H1 (cell line): ENCODE data around the gene SCN1B. TPM values are rescaled to one million over a fixed set of nuclear protein-coding genes. Genes with fewer than 3 reads are reported as not detected.

ENCODE experiments used
- CTCF ChIA-PET: fragments of 300-600 bp; sonication (Branson Sonifier 250); formaldehyde crosslinking; loops from one replicate; lab custom pipeline; 2021; ENCODE audit not compliant: partially characterized antibody; lab: Charles Lee
- POLR2A ChIA-PET: fragments of 300-600 bp; sonication (Branson Sonifier 250); formaldehyde crosslinking; loops from one replicate; lab custom pipeline; 2021; ENCODE audit warnings: inconsistent platforms; ENCODE audit not compliant: partially characterized antibody; lab: Charles Lee
- DNase-seq, 2 experiments: peaks; one replicate each; pipeline versions ENCODE4 v3.0.0 to v3.0.0-alpha.2; 2010 to 2022; ENCODE audit warnings: low spot score in 2 of 2, low read depth in 1 of 2, mixed read lengths in 1 of 2
- FAIRE-seq: peaks from 2 replicates; lab custom pipeline; 2011; peaks lifted over from hg19 to GRCh38; lab: Jason Lieb, UNC
- H2AFZ ChIP-seq: 2 replicates; pipeline ENCODE4 v1.8.1; 2012; ENCODE audit warnings: low read length, inconsistent platforms
- H2AK5ac ChIP-seq: 2 replicates; pipeline ENCODE4 v1.6.1; 2013; ENCODE audit warnings: low read depth, low read length
- H2BK120ac ChIP-seq: replicated peaks from 2 replicates; pipeline ENCODE3; 2013; ENCODE audit warnings: low read depth, low read length, inconsistent platforms
- H2BK12ac ChIP-seq: 2 replicates; pipeline ENCODE4 v1.6.1; 2013; ENCODE audit warnings: low read depth, low read length
- H2BK15ac ChIP-seq: 2 replicates; pipeline ENCODE4 v1.6.1; 2013; ENCODE audit warnings: low read length
- H2BK20ac ChIP-seq: 2 replicates; pipeline ENCODE4 v1.6.1; 2013; ENCODE audit warnings: low read length
- H2BK5ac ChIP-seq: 2 replicates; pipeline ENCODE4 v1.6.1; 2013; ENCODE audit warnings: low read depth, low read length
- H3K14ac ChIP-seq: 2 replicates; pipeline ENCODE4 v1.6.1; 2013; ENCODE audit warnings: inconsistent platforms; ENCODE audit not compliant: insufficient read length
- H3K18ac ChIP-seq: 2 replicates; pipeline ENCODE4 v1.6.1; 2013; ENCODE audit warnings: low read length; ENCODE audit errors: extremely low read depth
- H3K23ac ChIP-seq: 2 replicates; pipeline ENCODE4 v1.6.1; 2013; ENCODE audit warnings: inconsistent platforms; ENCODE audit not compliant: insufficient read length
- H3K23me2 ChIP-seq: 2 replicates; pipeline ENCODE4 v1.6.1; 2013; ENCODE audit warnings: low read depth, low read length
- H3K27ac ChIP-seq: 2 replicates; pipeline ENCODE4 v1.6.1; 2011; ENCODE audit warnings: low read depth, low read length, inconsistent platforms
- H3K27me3 ChIP-seq, 4 experiments: replicated peaks in 1 of 4; 1 replicate in 1 of 4; 2 replicates in 3 of 4; pipeline versions ENCODE4 v1.6.1 to v1.8.1; 2011 to 2013; ENCODE audit warnings: low read length in 3 of 4, mild to moderate bottlenecking in 3 of 4, inconsistent platforms in 2 of 4, mixed read lengths in 2 of 4, moderate library complexity in 1 of 4; ENCODE audit not compliant: control insufficient read depth in 3 of 4, insufficient read depth in 3 of 4; ENCODE audit errors: extremely low read depth in 1 of 4
- H3K36me3 ChIP-seq, 4 experiments: 2 replicates each; pipeline versions ENCODE4 v1.6.1 to v1.8.1; 2011 to 2013; ENCODE audit warnings: mild to moderate bottlenecking in 4 of 4, low read length in 3 of 4, moderate library complexity in 2 of 4, control low read depth in 1 of 4, inconsistent platforms in 1 of 4; ENCODE audit not compliant: insufficient read depth in 4 of 4, control insufficient read depth in 2 of 4
- H3K4ac ChIP-seq: replicated peaks from 2 replicates; pipeline ENCODE3; 2013; ENCODE audit warnings: low read length, low read depth, mixed read lengths, inconsistent platforms; ENCODE audit not compliant: insufficient read length
- H3K4me1 ChIP-seq, 4 experiments: replicated peaks in 1 of 4; 1 replicate in 1 of 4; 2 replicates in 3 of 4; pipeline versions ENCODE4 v1.6.1 to v1.8.1; 2011 to 2013; ENCODE audit warnings: low read length in 3 of 4, inconsistent platforms in 2 of 4, mixed read lengths in 1 of 4; ENCODE audit not compliant: insufficient read depth in 4 of 4, control insufficient read depth in 3 of 4
- H3K4me2 ChIP-seq, 2 experiments: 2 replicates each; pipeline versions ENCODE4 v1.6.1 to v1.8.1; 2011 to 2013; ENCODE audit warnings: low read depth in 2 of 2, low read length in 2 of 2, control low read depth in 1 of 2, inconsistent platforms in 1 of 2, mild to moderate bottlenecking in 1 of 2; ENCODE audit not compliant: insufficient read depth in 1 of 2
- H3K4me3 ChIP-seq, 4 experiments: fragments of 200-600, 300-600 bp in 1 of 4; sonication (generic), shearing (Covaris generic), sonication (Bioruptor Twin) in 1 of 4; 2 replicates each; pipeline versions ENCODE4 v1.5.1 to v1.8.1; 2011 to 2016; ENCODE audit warnings: low read length in 4 of 4, low read depth in 3 of 4, control low read depth in 2 of 4, inconsistent platforms in 2 of 4, mild to moderate bottlenecking in 2 of 4, mixed read lengths in 1 of 4, moderate library complexity in 1 of 4; ENCODE audit not compliant: insufficient read depth in 2 of 4; ENCODE audit errors: extremely low read depth in 1 of 4
- H3K56ac ChIP-seq: replicated peaks from 2 replicates; pipeline ENCODE3; 2013; ENCODE audit warnings: low read depth, mild to moderate bottlenecking, mixed read lengths, low read length, inconsistent platforms; ENCODE audit not compliant: insufficient read length
- H3K79me1 ChIP-seq: 2 replicates; pipeline ENCODE4 v1.6.1; 2013; ENCODE audit warnings: low read depth, low read length, control low read depth
- H3K79me2 ChIP-seq, 2 experiments: 2 replicates each; pipeline versions ENCODE4 v1.6.1 to v1.8.1; 2012 to 2013; ENCODE audit warnings: low read length in 2 of 2, mild to moderate bottlenecking in 2 of 2, inconsistent platforms in 1 of 2; ENCODE audit not compliant: insufficient read depth in 2 of 2, control insufficient read depth in 1 of 2
- H3K9ac ChIP-seq, 4 experiments: replicated peaks in 1 of 4; 1 replicate in 1 of 4; 2 replicates in 3 of 4; pipeline versions ENCODE4 v1.6.1 to v1.8.1; 2011 to 2013; ENCODE audit warnings: low read depth in 3 of 4, low read length in 3 of 4, control low read depth in 2 of 4, mild to moderate bottlenecking in 2 of 4, moderate library complexity in 2 of 4, inconsistent platforms in 1 of 4; ENCODE audit errors: extremely low read depth in 1 of 4
- H3K9me3 ChIP-seq, 2 experiments: 2 replicates each; pipeline versions ENCODE4 v1.6.1 to v1.8.1; 2012 to 2013; ENCODE audit warnings: mild to moderate bottlenecking in 2 of 2, moderate library complexity in 2 of 2, control low read depth in 1 of 2, inconsistent platforms in 1 of 2, low read depth in 1 of 2, low read length in 1 of 2, mixed read lengths in 1 of 2; ENCODE audit not compliant: insufficient read depth in 2 of 2
- H4K20me1 ChIP-seq, 2 experiments: replicated peaks in 1 of 2; 2 replicates each; pipeline versions ENCODE3 to v1.8.1; 2011 to 2013; ENCODE audit warnings: inconsistent platforms in 2 of 2, low read length in 2 of 2, mild to moderate bottlenecking in 1 of 2; ENCODE audit not compliant: insufficient read depth in 2 of 2, control insufficient read depth in 1 of 2
- H4K5ac ChIP-seq: 2 replicates; pipeline ENCODE4 v1.6.1; 2013; ENCODE audit warnings: low read length, low read depth, mixed read lengths, inconsistent platforms; ENCODE audit not compliant: insufficient read length
- H4K8ac ChIP-seq: 2 replicates; pipeline ENCODE4 v1.8.0; 2013; ENCODE audit warnings: mild to moderate bottlenecking, moderate library complexity, low read length, inconsistent platforms; ENCODE audit not compliant: insufficient read depth; ENCODE audit errors: extremely low read depth
- H4K91ac ChIP-seq: replicated peaks from 2 replicates; pipeline ENCODE3; 2013; ENCODE audit warnings: low read length, mixed read lengths, inconsistent platforms; ENCODE audit not compliant: insufficient read length
- FOSL1 ChIP-seq: IDR thresholded peaks from 2 replicates; pipeline ENCODE4 v1.6.1; 2011; ENCODE audit warnings: mild to moderate bottlenecking, low read depth, low read length, moderate library complexity; ENCODE audit not compliant: insufficient read depth
- NRF1 ChIP-seq: IDR thresholded peaks from 2 replicates; pipeline ENCODE4 v1.6.1; 2011; ENCODE audit warnings: mild to moderate bottlenecking, low read depth, low read length, improper control_type of control experiment
- SP1 ChIP-seq: IDR thresholded peaks from 2 replicates; pipeline ENCODE4 v1.6.1; 2011; ENCODE audit warnings: low read depth, low read length
- YY1 ChIP-seq: IDR thresholded peaks from 2 replicates; pipeline ENCODE4 v1.6.1; 2011; ENCODE audit warnings: low read depth, mild to moderate bottlenecking, low read length
- WGBS, 2 experiments: shearing (Covaris generic) in 1 of 2; methylation state at CpG; one replicate each; pipeline versions ENCODE4 v1.1.6 to v1.1.7; 2013 to 2015; ENCODE audit warnings: low lambda C conversion rate in 2 of 2, mixed read lengths in 2 of 2, inconsistent platforms in 1 of 2, low coverage in 1 of 2, missing lambda C conversion rate in 1 of 2; ENCODE audit not compliant: insufficient replicate concordance in 2 of 2, insufficient coverage in 1 of 2, insufficient read length in 1 of 2; ENCODE audit errors: extremely low coverage in 1 of 2, missing lambda C conversion rate in 1 of 2; 5-methylcytosine and 5-hydroxymethylcytosine counted together
- polyA plus RNA-seq, 7 experiments: library from polyadenylated mRNA; depleted of rRNA in 3 of 7; stranded (reverse) in 5 of 7; unstranded in 2 of 7; fragments of >200 nt in 5 of 7; fragments of 200-250 nt in 2 of 7; gene quantifications; 1 replicate in 5 of 7; 2 replicates in 1 of 7; 4 replicates in 1 of 7; pipeline versions ENCODE4 v1.2.1 to v1.2.3, GENCODE V29; 2011 to 2013; ENCODE audit warnings: missing spikeins in 2 of 7, mixed read lengths in 2 of 7
- total RNA-seq: library from RNA; stranded (reverse); fragmentation: NEBNext Ultra II Directional; extraction: Animal tissue kit (Norgen Biotek cat#: 25700); gene quantifications from 2 replicates; pipeline ENCODE4 v1.2.1, GENCODE V29; 2021

Gene SCN1B
- total and polyA plus RNA-seq, 2 of the 8 experiments (the other 6 are each of a cell fraction or from before 2014, with no cell fraction given): 3.1 to 3.5 TPM

- Histone ChIP-seq H3K9ac (no peak overlapping the region), H3K4me3 (no peak overlapping the region), H3K23me2 (no peaks in the 10 kb centered on the region; the same call in 1 of the 2 replicates), H3K27me3 (peaks cover 0 to 2% (median 0%) of the 10 kb centered on the region in 4 experiments; a peak in 1 of 7 replicates), H3K27ac (no peak overlapping the region)
- TF ChIP-seq SP1: no peak
- TF ChIP-seq FOSL1: no peak
- TF ChIP-seq NRF1: no peak
- no peak for TF ChIP-seq YY1
- TF ChIP-seq, all 59 proteins: peak for 0
- H3K9me3 ChIP-seq: no peaks in the 10 kb centered on the region
- no peak overlapping the region for H4K8ac ChIP-seq
- no peak overlapping the region for H3K23ac ChIP-seq
- 82% methylated on average over 10 of the region's 10 CpGs; no CpG with 5 or more reads in 1 of the 2 experiments for WGBS, 2 experiments
- no peak overlapping the region for H3K56ac ChIP-seq
- H3K4ac ChIP-seq: no peak overlapping the region
- no peak overlapping the region for H3K18ac ChIP-seq
- H4K91ac ChIP-seq: no peak overlapping the region
- H3K14ac ChIP-seq: no peak overlapping the region
- H2AK5ac ChIP-seq: no peak overlapping the region
- H3K79me2 ChIP-seq: no peaks in the 10 kb centered on the region
- H3K79me1 ChIP-seq: no peaks in the 10 kb centered on the region
- H3K36me3 ChIP-seq: no peaks in the 10 kb centered on the region
- no peak overlapping the region for H2BK120ac ChIP-seq
- peaks cover 3 to 9% (median 5%) of the 10 kb centered on the region in 4 experiments for H3K4me1 ChIP-seq
- H2AFZ ChIP-seq: no peak overlapping the region
- DNase-seq: no peak
- H2BK15ac ChIP-seq: no peak overlapping the region
- POLR2A ChIA-PET: no interaction called here
- H2BK20ac ChIP-seq: no peak overlapping the region
- H2BK5ac ChIP-seq: no peak overlapping the region
- CTCF ChIA-PET: interaction anchor here (0.7 to 5.0 kb wide), 11 partner anchors 9 to 212 kb away, joined by 3 to 73 read pairs (median 4); partner anchors contain the start of genes FXYD7 and LGI4
- FAIRE-seq: no peak
- no peak overlapping the region for H4K5ac ChIP-seq
- peaks cover 0 to 1% of the 10 kb centered on the region in 2 experiments for H4K20me1 ChIP-seq
- H2BK12ac ChIP-seq: no peak overlapping the region
- H3K4me2 ChIP-seq: no peak overlapping the region
Measured at GRCh38 chr19:35063940-35064818, 33.9 kb downstream of the SCN1B start.
